GM12865 (cell line): ENCODE results near the gene PCYT1B.
"Not testable (repeated sequence)": the region's sequence is repeated elsewhere in the genome, so short reads cannot be mapped to it uniquely, and the experiment has no call there.

Experiments
- DNase-seq: peaks from one replicate; pipeline ENCODE4 v3.0.0; 2010; ENCODE audit warnings: low read depth
- H3K4me3 ChIP-seq: 2 replicates; pipeline ENCODE4 v1.5.1; 2011; ENCODE audit warnings: mild to moderate bottlenecking, low read depth, low read length, control low read depth
- CTCF ChIP-seq: IDR thresholded peaks from 2 replicates; pipeline ENCODE4 v1.5.1; 2011; ENCODE audit warnings: low read length, control low read depth, low read depth, inconsistent platforms; ENCODE audit not compliant: insufficient read depth; ENCODE audit errors: missing control alignments

The PCYT1B gene

GRCh38 chrX:24607616-24608015 lies 39.5 kb downstream of the PCYT1B start:
- DNase-seq = no peak
- H3K4me3 ChIP-seq = no peak overlapping the region
- no peak for TF ChIP-seq CTCF

- not testable (repeated sequence) for H3K4me3 ChIP-seq, DNase-seq
Observed at GRCh38 chrX:24605941-24606340, 41.2 kb downstream of the PCYT1B start.

GRCh38 chrX:24603191-24603590 lies 44.0 kb downstream of the PCYT1B start:
- DNase-seq = no peak
- H3K4me3 ChIP-seq = no peak overlapping the region
- TF ChIP-seq CTCF = no peak

- H3K4me3 ChIP-seq = no peak overlapping the region
- no peak for TF ChIP-seq CTCF
- no peak for DNase-seq
Observed at GRCh38 chrX:24601858-24602257, 45.3 kb downstream of the PCYT1B start.

- no peak overlapping the region for H3K4me3 ChIP-seq
- no peak for TF ChIP-seq CTCF
- DNase-seq = no peak
Observed at GRCh38 chrX:24594501-24594900, 52.6 kb downstream of the PCYT1B start.

- no peak for TF ChIP-seq CTCF
- DNase-seq = no peak
- H3K4me3 ChIP-seq = no peak overlapping the region
Observed at GRCh38 chrX:24590111-24590510, 57.0 kb downstream of the PCYT1B start.

GRCh38 chrX:24577091-24577490 lies 70.1 kb downstream of the PCYT1B start:
- DNase-seq = no peak
- no peak for TF ChIP-seq CTCF

More at GRCh38 chrX:24577091-24577490, 70.1 kb downstream of the PCYT1B start:
- H3K4me3 ChIP-seq = no peak overlapping the region
